LHCN-M2 (cell line): Measurements from ENCODE around the gene JOSD1. TPM values are rescaled to one million over a fixed set of nuclear protein-coding genes. Genes with fewer than 3 reads are reported as not detected.
A peak's percentile ranks its signal among the peaks of the same experiment; 100 is the strongest.

ENCODE experiments used
- DNase-seq: peaks from one replicate; pipeline ENCODE4 v3.0.0-alpha.2; 2012; ENCODE audit warnings: low read depth
- total RNA-seq: library from RNA; depleted of rRNA; stranded (reverse); fragments of >200 nt; gene quantifications from 2 replicates; pipeline ENCODE4 v1.2.3, GENCODE V29; 2014

Gene JOSD1
- total RNA-seq, 1 experiment from 2014 or later: 65.0 TPM

DNA sequence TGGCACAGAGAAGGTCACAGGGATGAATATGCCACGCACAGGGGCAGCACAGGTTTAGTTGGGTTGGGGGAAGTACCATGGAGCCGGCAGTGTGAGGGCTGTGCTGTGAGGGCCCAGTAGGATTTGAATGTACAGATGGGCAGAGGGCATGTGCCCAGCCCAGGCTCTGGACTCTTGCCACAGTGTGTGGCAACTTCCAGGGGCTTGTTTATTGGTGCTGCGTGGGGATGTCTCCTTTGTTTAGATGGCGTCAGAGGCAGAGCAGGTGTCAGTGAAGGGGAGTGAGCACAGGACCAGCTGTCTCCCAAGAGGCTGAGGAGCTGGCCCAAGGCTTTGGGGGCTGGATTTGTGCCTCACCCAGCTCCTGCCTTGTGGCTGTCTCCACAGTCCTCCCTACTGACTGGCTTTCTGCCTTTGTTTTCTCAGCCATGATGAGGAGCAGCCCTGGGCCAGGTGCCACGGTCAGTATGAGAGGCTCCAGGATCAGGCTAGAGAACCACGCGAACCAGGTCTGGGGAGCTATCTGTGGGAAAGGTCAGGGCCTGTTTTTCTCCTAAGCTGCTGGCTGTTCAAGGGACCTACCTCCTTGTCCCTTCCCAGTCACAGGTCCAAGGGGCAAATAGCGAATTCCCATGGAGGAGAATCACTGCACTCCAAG is 33.1 kb upstream of the JOSD1 start:
- DNase-seq: peak; percentile 89

- peak; percentile 25 for DNase-seq
Observed at GRCh38 chr22:38733329-38733723, 32.6 kb upstream of the JOSD1 start.

GRCh38 chr22:38732251-38732815 is 31.6 kb upstream of the JOSD1 start:
- DNase-seq: no peak

DNA sequence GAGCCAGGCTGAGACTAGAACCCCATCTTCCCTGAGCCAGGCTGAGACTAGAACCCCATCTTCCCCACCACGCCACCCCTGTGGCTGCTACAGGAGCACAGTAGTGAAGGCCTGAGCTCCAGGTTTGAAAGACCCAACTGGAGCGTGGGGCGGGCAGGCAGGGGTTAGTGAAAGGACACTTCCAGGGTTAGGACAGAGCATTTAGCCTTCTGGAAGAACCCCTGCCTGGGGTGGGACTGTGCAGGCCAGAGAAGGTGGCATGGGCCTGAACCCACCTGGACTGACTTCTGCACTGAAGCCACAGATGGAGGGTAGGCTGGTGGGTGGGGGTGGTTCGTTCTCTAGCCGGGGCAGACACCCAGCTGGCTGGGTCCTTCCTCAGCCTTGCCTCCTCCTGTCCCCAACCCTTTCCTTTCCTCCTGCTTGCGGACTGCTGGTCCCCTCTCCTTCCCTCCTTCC is 31.0 kb upstream of the JOSD1 start:
- no peak for DNase-seq

DNA sequence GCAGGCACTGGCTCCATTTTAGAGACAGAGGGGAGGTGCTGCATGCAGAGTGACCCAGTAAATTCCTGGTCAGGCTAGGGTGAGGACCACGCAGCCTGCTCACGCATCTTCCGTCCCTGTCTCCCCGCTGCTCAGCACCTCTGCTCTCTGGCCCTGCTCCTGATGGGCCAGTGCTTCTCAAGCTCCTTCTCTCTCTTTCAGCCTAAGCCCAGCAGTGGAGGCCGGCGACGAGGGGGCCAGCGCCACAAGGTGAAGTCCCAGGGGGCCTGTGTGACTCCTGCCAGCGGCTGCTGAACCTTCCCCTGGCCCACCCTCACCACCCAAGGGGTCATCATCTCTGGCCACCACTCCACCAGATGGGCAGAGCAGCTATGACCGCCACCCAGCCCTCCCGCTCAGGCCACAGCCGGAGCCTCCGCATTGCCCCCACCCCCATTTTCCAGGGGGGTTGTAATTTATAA is 29.7 kb upstream of the JOSD1 start:
- DNase-seq: no peak

DNA sequence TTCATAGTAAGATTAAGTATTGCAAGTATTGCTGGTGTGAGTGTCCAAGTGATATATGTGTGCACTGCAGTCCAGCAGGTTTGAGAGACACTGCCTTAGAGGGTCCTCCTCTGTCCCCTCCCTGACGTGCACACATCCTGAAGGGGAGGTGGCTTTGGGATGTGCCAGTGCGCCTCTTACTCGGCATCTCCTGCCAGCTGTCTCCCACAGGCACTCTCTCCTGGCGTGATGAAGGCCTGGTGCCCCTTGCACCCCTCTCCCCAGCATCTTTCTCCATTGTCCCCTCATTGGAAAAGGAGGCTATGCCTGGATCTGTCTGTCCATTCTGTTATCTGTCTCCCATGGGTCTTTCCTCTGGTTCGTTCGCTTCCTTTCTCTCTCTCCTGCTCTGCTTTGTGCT is 29.2 kb upstream of the JOSD1 start:
- no peak for DNase-seq

DNA sequence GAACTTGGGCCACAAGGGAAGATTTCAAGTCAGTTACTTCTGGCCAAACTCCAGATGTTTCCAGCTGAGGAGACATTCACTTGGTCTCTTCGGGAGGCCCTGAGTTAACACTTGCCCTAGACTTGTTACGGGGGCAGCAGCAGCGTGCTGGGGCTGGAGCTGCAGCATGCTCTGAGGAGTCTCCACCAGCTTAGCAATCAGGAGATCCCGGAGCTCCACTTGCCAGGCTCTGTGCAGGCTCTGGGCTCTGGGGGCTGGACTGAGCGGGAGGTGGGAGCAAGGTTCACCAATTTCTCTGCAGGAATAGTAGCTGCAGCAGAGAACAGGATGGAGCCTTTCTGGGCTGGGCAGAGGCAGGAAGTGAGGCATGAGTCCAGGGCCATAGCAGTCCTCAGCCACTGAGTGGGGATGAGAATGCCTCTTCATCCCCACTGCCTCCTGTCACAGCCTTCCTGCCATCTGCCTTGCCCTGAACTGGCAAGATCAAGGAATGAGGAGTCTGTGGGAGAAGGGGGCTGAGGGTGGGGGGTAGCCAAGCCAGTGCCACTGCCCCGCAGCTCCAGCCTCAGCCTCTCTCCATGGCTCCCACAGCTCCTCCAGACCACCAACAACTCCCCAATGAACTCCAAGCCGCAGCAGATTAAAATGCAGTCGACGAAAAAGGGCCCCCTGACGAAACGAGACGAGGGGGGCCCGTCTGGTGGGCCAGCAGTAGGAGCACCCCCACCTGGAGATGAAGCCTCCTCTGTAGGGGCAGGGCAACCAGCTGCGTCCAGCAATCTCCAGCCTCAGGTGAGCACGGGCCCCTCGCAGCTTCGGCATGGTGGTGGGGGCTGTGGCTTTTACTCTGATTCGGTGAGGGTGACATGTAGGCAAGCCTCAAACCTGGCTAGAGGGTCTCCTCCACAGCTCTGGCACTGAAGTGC is 28.4 kb upstream of the JOSD1 start:
- no peak for DNase-seq

DNA sequence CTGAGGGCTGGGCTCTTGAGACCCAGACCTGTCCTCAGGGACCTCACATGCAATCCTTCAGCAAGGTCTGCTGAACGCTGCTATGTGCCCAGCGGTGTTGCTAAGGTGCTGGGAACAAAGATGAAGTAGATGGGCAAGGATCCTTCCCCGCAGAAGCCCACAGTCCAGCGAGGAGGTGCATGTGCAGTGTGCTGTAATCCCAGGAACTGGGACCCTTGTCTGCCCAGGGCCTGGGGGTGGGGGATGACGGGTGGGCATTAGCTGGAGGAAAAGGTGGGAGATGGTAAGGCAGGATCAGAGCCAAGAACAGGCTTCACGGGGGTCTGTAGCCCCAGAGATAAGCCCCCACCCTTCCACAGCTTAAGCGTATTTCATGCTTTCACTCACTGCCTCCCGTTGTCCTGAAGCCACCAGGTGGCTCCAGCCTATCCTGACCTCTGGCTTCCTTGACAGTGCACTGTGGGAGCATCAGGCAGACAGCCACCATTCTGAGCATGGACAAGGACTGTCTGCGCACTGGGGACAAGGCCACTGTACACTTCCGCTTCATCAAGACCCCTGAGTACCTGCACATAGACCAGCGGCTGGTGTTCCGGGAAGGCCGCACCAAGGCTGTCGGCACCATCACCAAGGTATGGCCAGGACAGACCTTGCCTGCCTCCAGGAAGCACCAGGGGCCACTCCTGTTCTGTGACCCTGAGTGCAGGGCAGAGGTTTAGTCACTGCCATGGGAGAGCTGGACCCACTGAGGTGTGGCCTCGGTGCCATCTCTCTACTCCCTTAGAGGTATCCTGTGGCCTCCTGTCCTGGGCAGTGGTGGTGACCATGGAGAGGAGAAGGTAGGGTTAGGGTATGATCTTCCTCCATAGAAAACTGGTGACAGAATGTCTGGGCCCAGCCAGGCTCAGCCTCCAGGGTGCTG is 27.0 kb upstream of the JOSD1 start:
- no peak for DNase-seq

- no peak for DNase-seq
Observed at GRCh38 chr22:38727123-38727522, 26.4 kb upstream of the JOSD1 start.

- no peak for DNase-seq
Observed at GRCh38 chr22:38725900-38726655, 25.3 kb upstream of the JOSD1 start.

- peak; percentile 51 for DNase-seq
Observed at GRCh38 chr22:38724926-38725571, 24.3 kb upstream of the JOSD1 start.

GRCh38 chr22:38724176-38724575 is 23.4 kb upstream of the JOSD1 start:
- no peak for DNase-seq

DNA sequence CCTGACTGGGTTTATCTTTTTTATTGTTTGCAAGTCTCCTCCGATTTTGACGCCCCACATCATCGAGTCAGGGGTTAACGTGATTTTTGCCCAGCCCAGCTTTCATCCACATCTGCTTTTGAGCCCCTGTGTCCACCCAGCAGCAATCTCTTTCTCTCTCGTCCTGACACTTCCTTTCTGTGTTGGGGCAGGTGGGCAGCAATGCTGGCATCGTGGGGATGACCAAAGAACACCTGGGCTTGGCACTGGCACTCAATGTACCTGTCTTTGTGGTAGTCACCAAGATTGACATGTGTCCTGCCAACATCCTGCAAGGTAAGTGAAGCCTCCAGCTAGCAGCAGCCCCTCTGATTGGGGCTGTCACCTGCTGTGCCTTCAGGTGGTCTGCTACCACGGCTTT is 20.8 kb upstream of the JOSD1 start:
- DNase-seq: no peak

DNA sequence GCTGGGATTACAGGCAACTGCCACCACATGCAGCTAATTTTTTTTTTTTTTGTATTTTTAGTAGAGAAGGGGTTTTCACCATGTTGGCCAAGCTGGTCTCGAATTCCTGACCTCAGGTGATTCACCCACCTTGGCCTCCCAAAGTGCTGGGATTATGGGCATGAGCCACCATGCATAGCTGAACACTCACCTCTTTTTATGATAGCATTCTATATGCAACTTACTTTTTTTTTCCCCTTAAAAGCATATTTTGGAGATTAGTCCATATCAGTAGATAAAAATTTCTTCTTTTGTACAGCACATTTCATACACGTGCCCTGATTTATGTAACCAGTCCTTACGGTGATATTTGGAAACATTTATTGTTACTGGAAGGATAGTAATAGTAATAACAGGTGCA is 19.6 kb upstream of the JOSD1 start:
- DNase-seq: no peak

GRCh38 chr22:38719196-38719595 is 18.5 kb upstream of the JOSD1 start:
- no peak for DNase-seq

GRCh38 chr22:38718414-38718813 is 17.7 kb upstream of the JOSD1 start:
- DNase-seq: peak; percentile 88

DNA sequence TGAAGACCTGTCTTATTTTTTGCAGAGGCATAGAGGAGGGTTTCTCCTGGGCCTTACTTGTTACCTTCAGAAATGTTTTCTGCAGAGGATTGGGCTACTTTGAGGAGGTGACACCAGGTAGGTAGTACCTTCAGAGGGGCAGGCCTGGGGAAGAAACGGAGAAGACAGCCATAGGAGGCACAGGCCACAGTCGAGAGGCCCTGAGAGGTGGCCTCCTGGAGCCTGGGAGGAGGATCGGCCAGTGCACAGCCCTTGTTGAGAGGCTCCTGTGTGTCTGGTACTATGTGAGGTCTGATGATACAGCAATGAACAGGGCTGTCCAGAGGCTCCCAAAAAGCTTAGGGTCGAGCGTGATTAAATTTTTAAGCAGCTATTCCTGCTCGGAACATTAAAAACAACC is 16.5 kb upstream of the JOSD1 start:
- DNase-seq: no peak

GRCh38 chr22:38716826-38717225 is 16.1 kb upstream of the JOSD1 start:
- DNase-seq: no peak

DNA sequence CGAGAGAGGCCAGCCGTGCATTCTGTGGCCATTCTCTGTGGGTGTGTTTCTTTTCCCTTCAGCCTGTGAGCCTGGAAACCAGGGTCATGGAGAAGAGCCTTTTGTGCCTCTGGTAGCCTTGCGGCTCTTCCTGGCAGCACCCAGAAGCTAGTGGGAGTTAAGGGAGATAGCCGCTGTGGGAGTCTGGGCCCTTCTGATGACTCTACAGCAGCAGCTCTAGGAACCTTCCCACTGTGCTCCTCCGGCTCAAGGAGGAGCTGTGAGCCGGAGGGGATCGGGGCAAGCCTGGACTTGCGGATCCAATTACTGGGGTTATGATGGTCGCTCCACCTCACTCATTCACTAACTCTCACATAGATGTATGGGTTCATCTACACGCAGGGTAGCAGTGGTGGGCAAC is 15.5 kb upstream of the JOSD1 start:
- DNase-seq: no peak

DNA sequence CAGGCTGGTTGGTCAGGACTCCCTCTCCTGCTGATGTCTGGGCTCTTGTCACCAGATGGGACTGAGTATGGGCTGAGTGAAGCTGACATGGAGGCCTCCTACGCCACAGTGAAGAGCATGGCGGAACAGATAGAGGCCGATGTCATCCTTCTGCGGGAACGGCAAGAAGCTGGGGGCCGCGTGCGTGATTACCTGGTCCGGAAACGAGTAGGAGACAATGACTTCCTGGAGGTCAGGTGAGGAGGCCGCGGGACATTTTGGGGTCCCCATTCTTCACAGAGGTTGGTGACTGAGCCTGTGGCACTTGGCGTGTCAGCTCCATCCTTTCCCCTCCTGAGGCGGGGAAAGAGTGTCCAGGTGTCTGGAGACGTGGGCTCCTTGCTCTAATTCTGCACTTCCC is 15.1 kb upstream of the JOSD1 start:
- DNase-seq: no peak
